Fibroblast of lung (primary cell): Measurements from ENCODE around the gene PCAT6. TPM values are rescaled to one million over a fixed set of nuclear protein-coding genes. Genes with fewer than 3 reads are reported as not detected.

ENCODE experiments used
- DNase-seq, 2 donors: peaks; one replicate each; pipeline versions ENCODE4 v3.0.0 to v3.0.0-alpha.2; 2010; ENCODE audit warnings: low read depth in 2 of 2
- H2AFZ ChIP-seq: 2 replicates; pipeline ENCODE4 v1.5.1; 2012; ENCODE audit warnings: low read length, control low read depth, inconsistent platforms
- H3K27ac ChIP-seq: 2 replicates; pipeline ENCODE4 v1.5.1; 2011; ENCODE audit warnings: low read length, control low read depth; ENCODE audit not compliant: insufficient read depth
- H3K27me3 ChIP-seq: 2 replicates; pipeline ENCODE4 v1.5.1; 2011; ENCODE audit warnings: mild to moderate bottlenecking, low read length; ENCODE audit not compliant: control insufficient read depth, insufficient read depth
- H3K36me3 ChIP-seq: 2 replicates; pipeline ENCODE4 v1.5.1; 2011; ENCODE audit warnings: low read length; ENCODE audit not compliant: control insufficient read depth, insufficient read depth
- H3K4me1 ChIP-seq: 2 replicates; pipeline ENCODE4 v1.5.1; 2011; ENCODE audit warnings: low read length; ENCODE audit not compliant: control insufficient read depth, insufficient read depth; ENCODE audit errors: extremely low read depth
- H3K4me2 ChIP-seq: 2 replicates; pipeline ENCODE4 v1.5.1; 2011; ENCODE audit warnings: low read length, control low read depth; ENCODE audit not compliant: insufficient read depth; ENCODE audit errors: extremely low read depth
- H3K4me3 ChIP-seq, 4 experiments: fragments of 200-600 bp in 1 of 4; sonication (generic) in 1 of 4; replicated peaks in 1 of 4; 2 replicates each; pipeline ENCODE4 v1.5.1; 2011 to 2016; ENCODE audit warnings: low read length in 4 of 4, low read depth in 3 of 4, mild to moderate bottlenecking in 3 of 4, control low read depth in 2 of 4, inconsistent platforms in 1 of 4, mixed read lengths in 1 of 4; ENCODE audit not compliant: insufficient read depth in 1 of 4; ENCODE audit errors: control extremely low read depth in 1 of 4
- H3K79me2 ChIP-seq: 2 replicates; pipeline ENCODE4 v1.5.1; 2012; ENCODE audit warnings: mild to moderate bottlenecking, low read length, inconsistent platforms; ENCODE audit not compliant: control insufficient read depth, insufficient read depth
- H3K9ac ChIP-seq: 2 replicates; pipeline ENCODE4 v1.5.1; 2011; ENCODE audit warnings: mild to moderate bottlenecking, low read length, control low read depth; ENCODE audit not compliant: insufficient read depth
- H3K9me3 ChIP-seq: 2 replicates; pipeline ENCODE4 v1.5.1; 2012; ENCODE audit warnings: low read depth, low read length; ENCODE audit not compliant: control insufficient read depth, insufficient read depth
- H4K20me1 ChIP-seq: 2 replicates; pipeline ENCODE4 v1.5.1; 2011; ENCODE audit warnings: low read length; ENCODE audit not compliant: control insufficient read depth, insufficient read depth; ENCODE audit errors: extremely low read depth
- EZH2 ChIP-seq: IDR thresholded peaks from 2 replicates; pipeline ENCODE4 v1.5.1; 2012; ENCODE audit warnings: low read length, control low read depth, mild to moderate bottlenecking; ENCODE audit errors: missing control alignments
- polyA plus RNA-seq, 2 donors: library from polyadenylated mRNA; depleted of rRNA in 1 of 2; stranded (reverse) in 1 of 2; unstranded in 1 of 2; fragments of >200 nt; gene quantifications; 2 replicates each; pipeline ENCODE4 v1.2.1, GENCODE V29; 2011 to 2012; ENCODE audit warnings: missing spikeins in 1 of 2
- total RNA-seq: library from RNA; depleted of rRNA; stranded (reverse); fragments of >200 nt; gene quantifications from 2 replicates; pipeline ENCODE4 v1.2.1, GENCODE V29; 2014
- TF ChIP-seq, protein P1 (sequence below), 2 donors: IDR thresholded peaks in 1 of 2; conservative IDR thresholded peaks in 1 of 2; 1 replicate in 1 of 2; 2 replicates in 1 of 2; pipeline ENCODE4 v1.5.1; 2011 to 2012; ENCODE audit warnings: low read length in 2 of 2, control low read depth in 1 of 2, inconsistent platforms in 1 of 2, low read depth in 1 of 2, mild to moderate bottlenecking in 1 of 2

Gene PCAT6
- total and polyA plus RNA-seq, 2 donors (not counting 1 experiment from before 2014, with no cell fraction given) = 0.50 to 1.1 TPM

DNA sequence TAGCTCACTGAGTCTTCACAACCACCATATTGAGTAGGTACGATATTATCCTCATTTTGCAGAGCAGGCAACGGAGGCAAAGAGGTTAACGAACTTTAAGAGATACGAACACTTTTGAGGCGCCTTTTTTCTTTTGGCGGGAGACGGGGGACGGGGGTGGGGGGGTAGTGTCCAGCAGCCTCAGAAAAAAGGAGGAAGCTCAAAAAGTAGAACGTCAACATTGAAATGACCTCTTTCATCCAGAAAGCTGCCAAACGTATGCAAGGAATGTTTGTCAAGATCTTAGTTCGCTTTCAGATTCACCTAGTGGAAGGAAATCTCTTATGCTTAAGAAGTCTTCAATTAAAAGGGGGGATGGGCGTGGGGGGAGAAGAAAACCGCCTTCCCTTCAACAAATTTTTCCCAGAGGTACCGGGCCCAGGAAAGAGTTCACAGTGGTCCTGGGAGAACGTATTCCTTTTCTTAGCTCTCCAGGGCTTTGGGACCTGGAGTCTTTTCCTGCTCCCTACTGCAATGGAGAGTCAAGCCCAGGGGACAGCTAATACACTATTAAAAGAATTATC, 1.1 kb upstream of the PCAT6 start:
- no peak for DNase-seq
- H3K27me3 ChIP-seq = peaks cover 2% of the 10 kb centered on the region
- peaks cover 7% of the 10 kb centered on the region for H3K4me1 ChIP-seq
- H3K9ac ChIP-seq = no peak overlapping the region
- H3K4me2 ChIP-seq = peak overlapping the region; percentile 89
- H3K9me3 ChIP-seq = no peaks in the 10 kb centered on the region
- peaks cover 34% of the 10 kb centered on the region for H3K79me2 ChIP-seq
- H4K20me1 ChIP-seq = no peaks in the 10 kb centered on the region
- TF ChIP-seq, protein P1, sequence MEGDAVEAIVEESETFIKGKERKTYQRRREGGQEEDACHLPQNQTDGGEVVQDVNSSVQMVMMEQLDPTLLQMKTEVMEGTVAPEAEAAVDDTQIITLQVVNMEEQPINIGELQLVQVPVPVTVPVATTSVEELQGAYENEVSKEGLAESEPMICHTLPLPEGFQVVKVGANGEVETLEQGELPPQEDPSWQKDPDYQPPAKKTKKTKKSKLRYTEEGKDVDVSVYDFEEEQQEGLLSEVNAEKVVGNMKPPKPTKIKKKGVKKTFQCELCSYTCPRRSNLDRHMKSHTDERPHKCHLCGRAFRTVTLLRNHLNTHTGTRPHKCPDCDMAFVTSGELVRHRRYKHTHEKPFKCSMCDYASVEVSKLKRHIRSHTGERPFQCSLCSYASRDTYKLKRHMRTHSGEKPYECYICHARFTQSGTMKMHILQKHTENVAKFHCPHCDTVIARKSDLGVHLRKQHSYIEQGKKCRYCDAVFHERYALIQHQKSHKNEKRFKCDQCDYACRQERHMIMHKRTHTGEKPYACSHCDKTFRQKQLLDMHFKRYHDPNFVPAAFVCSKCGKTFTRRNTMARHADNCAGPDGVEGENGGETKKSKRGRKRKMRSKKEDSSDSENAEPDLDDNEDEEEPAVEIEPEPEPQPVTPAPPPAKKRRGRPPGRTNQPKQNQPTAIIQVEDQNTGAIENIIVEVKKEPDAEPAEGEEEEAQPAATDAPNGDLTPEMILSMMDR (conservative IDR thresholded peaks at IDR 0.05 in 1 of 2, IDR thresholded peaks at IDR 0.05 in 1 of 2; ENCODE audit: low read depth in 1 of 2, low read length in 2 of 2) = no peak
- peak overlapping the region in 2 of 4 experiments; percentile 81 to 85 for H3K4me3 ChIP-seq
- H3K36me3 ChIP-seq = no peaks in the 10 kb centered on the region
- H2AFZ ChIP-seq = no peak overlapping the region
- peak overlapping the region; percentile 70 for H3K27ac ChIP-seq

DNA sequence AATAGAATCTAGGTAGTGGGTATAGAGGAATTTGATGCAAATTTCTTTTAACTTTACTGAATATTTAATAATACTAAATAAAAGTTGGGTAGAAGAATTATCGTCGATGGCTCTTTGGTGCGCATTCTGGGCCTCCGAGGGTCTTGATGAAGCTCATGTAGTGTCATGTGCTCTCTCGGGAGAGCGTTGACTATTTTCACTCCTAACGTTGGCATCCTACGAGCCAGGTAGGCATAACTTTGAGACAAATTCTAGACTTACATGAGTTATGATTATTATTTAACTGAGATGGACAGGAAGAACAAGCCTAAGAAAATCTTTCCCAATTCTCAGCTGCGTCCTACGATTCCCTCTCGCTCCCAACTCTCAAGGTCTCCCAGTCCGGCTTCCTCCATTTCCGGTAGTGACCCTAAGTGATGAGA, 550 bp upstream of the PCAT6 start:
- Histone ChIP-seq H3K4me1 (peaks cover 7% of the 10 kb centered on the region), H3K36me3 (no peaks in the 10 kb centered on the region), H2AFZ (peak overlapping the region; percentile 93), H3K4me2 (peak overlapping the region; percentile 89), H3K79me2 (peaks cover 29% of the 10 kb centered on the region), H4K20me1 (no peaks in the 10 kb centered on the region), H3K9ac (peak overlapping the region; percentile 51), H3K9me3 (no peaks in the 10 kb centered on the region), H3K27ac (peak overlapping the region; percentile 70), H3K4me3 (peak overlapping the region; percentile 68 to 85 (median 76)), H3K27me3 (peaks cover 2% of the 10 kb centered on the region)
- TF ChIP-seq, protein P1 (conservative IDR thresholded peaks at IDR 0.05 in 1 of 2, IDR thresholded peaks at IDR 0.05 in 1 of 2; ENCODE audit: low read depth in 1 of 2, low read length in 2 of 2) = no peak
- TF ChIP-seq EZH2 = no peak
- no peak for DNase-seq

DNA sequence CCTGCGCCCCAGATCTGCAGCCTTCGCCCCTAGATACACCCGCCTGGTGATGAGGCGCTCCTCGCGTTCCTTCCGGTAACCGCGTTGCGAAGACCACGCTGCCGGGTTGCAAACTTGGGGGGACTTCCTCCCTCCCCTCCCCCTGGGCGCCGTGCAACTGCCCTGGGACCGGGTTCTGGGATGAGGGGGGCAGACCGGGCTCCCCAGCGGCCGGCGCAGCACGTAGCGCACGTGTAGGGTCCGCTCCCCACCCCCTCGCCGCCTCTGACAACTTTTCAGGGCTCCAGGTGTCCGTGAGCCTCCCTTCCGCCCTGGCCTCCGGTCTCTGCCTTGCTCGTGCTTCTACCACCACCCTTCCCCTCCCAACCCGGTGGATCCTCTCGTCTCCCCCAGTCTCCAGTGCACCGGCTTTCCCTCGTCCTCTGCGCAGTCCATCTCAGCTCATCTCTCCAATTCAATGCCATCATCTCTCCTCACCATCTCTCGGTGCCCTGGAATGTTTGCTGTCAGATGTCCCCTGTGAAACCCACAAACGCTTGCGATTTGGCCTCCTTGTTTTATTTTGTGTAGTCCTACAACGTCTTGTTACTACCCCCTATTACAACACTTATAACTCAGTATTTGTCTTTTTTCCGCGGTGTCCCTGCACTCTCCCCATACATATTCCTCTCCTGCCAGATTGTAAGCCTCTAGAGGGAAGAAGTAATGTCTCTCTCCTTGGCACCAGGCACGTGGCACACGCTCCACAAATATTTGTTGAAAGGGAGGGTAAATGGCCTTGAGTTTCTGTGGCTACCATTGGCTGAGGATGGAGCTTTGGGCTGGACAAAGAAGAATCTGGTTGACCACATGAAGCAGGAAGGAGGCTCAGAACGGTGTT, 782 bp downstream of the PCAT6 start:
- no peak for TF ChIP-seq EZH2
- TF ChIP-seq, protein P1 (conservative IDR thresholded peaks at IDR 0.05 in 1 of 2, IDR thresholded peaks at IDR 0.05 in 1 of 2; ENCODE audit: low read depth in 1 of 2, low read length in 2 of 2) = no peak
- H3K27ac ChIP-seq = no peak overlapping the region

More for the DNA sequence above, 782 bp downstream of the PCAT6 start:
- Histone ChIP-seq H3K36me3 (no peaks in the 10 kb centered on the region), H3K4me1 (peaks cover 2% of the 10 kb centered on the region), H3K9ac (peak overlapping the region; percentile 70), H2AFZ (peak overlapping the region; percentile 81), H4K20me1 (no peaks in the 10 kb centered on the region), H3K9me3 (no peaks in the 10 kb centered on the region), H3K4me3 (peak overlapping the region; percentile 68 to 85 (median 78)), H3K4me2 (peak overlapping the region; percentile 99), H3K79me2 (peaks cover 16% of the 10 kb centered on the region), H3K27me3 (peaks cover 2% of the 10 kb centered on the region)
- peak in 1 of 2 donors; percentile 8 for DNase-seq
